GM18517 (cell line): ENCODE measurements around the gene OR5H6.
"Not testable (repeated sequence)": the region's sequence is repeated elsewhere in the genome, so short reads cannot be mapped to it uniquely, and the experiment has no call there.

Experiments used
- ATAC-seq: cut with Tn5 transposase; IDR thresholded peaks from one replicate; pipeline ENCODE4 v1.9.1; 2021; ENCODE audit warnings: mild to moderate bottlenecking, moderate library complexity; ENCODE audit not compliant: unreplicated experiment

Gene OR5H6

DNA sequence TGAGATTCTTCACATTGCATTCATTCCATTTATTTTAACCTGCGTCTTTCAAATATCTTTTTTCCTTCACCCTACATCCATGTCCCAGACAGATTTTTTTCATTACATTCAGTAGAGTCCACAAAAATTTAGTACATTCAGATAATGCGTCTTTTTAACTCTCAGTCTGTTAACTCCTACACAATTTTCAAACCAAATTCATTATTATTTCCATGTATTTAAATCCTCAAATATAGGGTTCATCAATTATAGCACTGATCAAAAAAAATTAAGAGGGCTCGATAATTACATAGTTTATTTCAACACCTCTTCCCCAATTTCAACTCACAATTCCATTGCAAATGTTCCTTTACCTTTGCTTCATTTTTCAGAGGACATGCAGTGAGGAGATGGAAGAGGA lies at the start of gene OR5H6:
TSS of gene OR5H6 (plus strand) at position 301 of the 400 bp plus-strand sequence. CDS start at position 390, 89 bp downstream.
- no peak for ATAC-seq

DNA sequence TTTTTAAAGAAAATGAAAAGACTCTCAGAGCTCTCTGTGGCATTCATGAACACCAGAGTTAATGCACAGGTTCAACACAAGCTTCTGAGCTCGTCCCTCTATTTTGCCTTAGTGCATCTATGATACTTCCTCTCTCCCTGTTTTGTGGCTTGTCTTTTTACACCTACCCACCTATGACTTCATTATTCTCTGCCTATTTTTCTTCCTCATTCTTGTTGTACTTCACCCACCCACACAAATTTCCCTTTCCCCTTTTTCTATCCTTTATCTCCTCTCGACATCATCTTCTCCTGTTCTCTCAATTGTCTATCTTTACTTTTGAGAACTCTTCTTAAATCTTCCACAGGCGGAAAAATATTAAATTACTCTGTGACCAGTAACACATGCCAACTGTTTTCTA lies 49.0 kb upstream of the OR5H6 start:
- ATAC-seq: no peak

- ATAC-seq: no peak
Measured at GRCh38 chr3:98223907-98224672, 40.0 kb upstream of the OR5H6 start.

DNA sequence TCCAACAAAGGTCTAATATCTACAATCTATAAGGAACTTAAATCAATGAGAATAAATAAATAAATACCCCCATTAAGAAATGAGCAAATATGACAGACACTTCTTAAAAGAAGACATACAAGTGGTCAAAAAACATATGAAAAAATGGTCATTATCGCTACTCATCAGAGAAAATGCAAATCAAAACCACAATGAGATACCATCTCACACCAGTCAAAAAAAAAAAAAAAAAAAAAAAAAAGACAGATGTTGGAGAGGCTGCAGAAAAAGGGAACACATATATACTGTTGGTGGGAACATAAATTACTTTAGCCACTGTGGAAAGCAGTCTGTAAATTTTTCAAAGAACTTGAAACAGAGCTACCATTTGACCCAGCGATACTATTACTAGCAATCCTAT lies 31.6 kb upstream of the OR5H6 start:
- ATAC-seq: no peak

GRCh38 chr3:98233468-98233867 lies 30.6 kb upstream of the OR5H6 start:
- ATAC-seq: no peak

- ATAC-seq: no peak
Measured at GRCh38 chr3:98240131-98240530, 23.9 kb upstream of the OR5H6 start.

DNA sequence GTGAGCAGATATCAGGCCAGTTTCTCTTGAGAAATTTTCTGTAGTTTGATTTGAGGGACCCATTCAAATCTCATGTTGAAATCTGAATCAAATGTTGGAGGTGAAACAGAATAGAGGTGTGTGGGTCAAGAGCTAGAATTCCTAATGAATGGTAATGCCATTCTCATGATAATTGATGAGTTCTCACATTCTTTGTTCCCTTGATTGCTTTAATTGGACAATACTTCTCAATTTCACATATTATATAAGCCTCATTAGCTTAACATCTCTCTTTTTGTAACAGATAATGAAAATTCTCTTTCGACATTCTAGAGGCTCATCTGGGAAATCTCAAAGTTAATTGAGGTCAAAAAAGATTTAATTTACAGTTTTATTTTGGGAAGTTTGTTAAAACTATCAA lies 21.9 kb upstream of the OR5H6 start:
- no peak for ATAC-seq

DNA sequence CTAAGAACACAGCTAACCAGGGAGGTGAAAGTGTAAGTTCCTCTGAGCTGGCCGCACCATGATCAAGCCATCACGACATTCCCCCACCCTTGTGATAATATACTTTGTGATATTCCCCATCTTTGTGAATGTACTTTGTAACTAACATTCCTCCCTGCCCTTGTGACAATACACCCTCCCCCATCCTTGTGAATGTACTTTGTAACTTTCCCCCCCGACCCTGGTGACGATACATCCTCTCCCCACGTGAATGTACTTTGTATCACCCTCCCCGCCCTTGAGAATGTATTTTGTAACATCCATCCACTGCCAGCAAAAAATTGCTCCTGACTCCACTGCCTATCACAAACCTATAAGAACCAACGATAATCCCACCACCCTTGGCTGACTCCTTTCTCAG lies 20.2 kb upstream of the OR5H6 start:
- ATAC-seq: no peak

GRCh38 chr3:98246142-98246541 lies 17.9 kb upstream of the OR5H6 start:
- ATAC-seq: no peak

DNA sequence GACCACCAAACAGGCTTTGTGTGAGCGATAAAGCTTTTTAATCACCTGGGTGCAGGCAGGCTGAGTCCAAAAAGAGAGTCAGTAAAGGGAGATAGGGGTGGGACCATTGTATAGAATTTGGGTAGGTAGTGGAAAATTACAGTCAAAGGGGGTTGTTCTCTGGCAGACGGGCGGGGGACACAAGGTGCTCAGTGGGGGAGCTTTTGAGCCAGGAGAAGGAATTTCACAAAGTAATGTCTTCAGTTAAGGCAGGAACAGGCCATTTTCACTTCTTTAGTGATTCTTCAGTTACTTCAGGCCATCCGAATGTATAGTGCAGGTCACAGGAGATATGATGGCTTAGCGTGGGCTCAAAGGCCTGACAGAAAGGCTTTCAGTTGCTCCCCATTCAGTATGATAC lies 8.0 kb upstream of the OR5H6 start:
- not testable (repeated sequence) for ATAC-seq

- no peak for ATAC-seq
Measured at GRCh38 chr3:98259707-98260106, 4.3 kb upstream of the OR5H6 start.

DNA sequence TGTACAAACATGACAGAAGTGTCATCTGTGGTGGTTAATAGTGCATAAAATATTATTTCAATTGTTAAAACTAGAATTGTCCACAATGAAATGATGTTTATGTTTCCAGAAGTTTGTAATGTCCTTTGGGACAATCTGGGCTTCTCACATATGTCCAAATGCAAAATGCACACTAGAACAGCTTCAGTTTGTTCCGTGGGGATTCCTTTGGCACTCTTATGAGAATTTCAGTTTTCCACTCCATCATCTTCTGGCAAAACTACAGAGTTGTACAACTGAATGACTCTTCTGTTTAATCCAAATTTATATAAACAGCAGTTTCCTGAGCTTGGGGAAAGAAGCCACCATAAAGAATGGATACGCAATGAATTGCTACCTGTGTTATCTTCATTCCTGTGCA lies 2.0 kb upstream of the OR5H6 start:
- no peak for ATAC-seq

DNA sequence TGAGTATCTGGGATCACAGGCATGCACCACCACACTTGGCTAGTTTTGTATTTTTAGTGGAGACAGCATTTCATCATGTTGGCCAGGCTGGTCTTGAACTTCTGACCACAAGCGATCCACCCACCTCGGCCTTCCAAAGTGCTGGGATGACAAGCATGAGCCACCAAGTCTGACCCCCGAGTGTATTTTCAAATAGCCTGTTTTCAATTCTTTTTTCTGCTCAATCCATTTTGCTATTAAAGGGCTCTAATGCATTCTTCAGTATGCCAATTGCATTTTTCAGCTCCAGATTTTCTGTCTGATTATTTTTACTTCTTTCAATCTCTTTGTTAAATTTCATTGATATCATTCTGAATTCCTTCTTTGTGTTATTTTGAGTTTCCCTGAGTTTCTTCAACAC lies 5.8 kb downstream of the OR5H6 start:
- no peak for ATAC-seq

DNA sequence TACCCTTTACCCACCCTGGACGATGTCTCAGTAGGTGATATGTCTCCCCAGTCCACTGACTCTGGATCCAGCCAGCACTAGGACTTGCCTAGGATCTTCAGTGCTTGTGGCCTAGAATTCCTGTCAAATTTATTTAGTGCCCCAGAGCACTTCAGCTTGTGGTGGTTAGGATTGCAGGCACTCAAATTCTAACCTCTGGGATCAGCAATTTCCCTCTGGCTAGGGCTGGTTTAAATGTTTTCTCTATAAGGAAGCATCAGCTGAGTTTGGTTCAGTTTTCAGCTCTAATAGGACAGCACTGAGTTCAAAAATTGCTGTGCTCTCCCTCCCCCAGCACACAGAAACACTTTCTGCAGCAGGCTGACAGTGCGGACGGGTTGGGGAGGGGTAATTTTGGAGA lies 8.1 kb downstream of the OR5H6 start:
- no peak for ATAC-seq

DNA sequence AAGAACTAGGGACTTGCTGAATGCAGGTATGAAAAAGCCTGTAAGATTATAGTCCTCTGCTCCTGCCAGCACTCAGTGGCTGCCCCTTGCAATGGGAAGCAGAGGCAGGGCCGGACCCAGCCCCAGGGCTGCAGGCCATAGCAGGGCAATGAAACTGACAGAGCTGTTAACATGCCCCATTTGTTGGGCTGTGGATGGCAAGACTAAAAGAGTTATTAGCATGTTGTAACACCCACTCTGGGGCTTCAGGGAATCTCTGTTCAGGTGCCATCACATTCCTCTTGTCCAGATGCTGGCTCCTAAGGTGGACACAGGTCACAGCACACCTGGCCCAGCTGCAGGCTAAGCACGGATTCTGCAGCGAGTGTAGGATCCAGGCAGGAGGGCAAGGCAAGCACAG lies 10.9 kb downstream of the OR5H6 start:
- no peak for ATAC-seq

DNA sequence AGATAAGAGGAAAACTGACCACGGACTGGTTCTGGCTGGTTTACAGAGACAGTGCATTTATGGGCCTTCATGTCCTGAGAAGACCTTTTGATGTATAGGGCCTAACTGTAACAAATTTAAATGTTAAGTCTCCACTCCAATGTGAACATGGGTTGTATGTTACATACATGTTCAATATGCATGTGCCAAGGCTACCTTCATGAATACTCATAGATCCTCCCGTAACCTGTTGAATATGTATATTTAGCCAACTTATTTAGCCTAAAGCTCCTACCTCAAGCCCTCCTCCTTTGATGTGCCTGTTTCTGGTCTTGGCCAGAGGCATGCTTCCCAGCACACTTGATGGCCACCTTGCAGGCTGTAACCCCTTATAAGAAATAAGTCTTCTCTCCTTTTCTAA lies 18.2 kb downstream of the OR5H6 start, which contains the start of gene OR5H2:
TSS of gene OR5H2 (plus strand) at position 301 of the 400 bp plus-strand sequence. CDS start 398 bp downstream, outside the sequence.
- ATAC-seq: no peak

DNA sequence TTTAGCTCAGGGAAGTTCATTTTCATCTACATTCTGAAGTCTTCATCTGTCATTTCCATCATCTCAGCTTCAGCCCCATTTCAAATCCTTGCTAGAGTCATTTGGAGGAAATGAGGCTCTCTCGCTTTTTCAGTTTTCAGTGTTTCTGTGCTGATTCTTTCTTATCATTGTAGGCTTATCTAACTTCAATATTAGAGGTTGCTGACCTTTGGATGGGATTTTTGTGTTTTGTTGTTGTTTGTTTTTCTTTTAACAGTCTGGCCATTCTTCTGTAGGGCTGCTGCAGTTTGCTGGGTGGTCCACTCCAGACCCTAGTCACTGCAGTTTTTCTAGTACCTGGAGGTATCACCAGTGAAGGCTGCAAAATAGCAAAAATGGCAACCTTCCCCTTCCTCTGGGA lies 26.9 kb downstream of the OR5H6 start:
- no peak for ATAC-seq

DNA sequence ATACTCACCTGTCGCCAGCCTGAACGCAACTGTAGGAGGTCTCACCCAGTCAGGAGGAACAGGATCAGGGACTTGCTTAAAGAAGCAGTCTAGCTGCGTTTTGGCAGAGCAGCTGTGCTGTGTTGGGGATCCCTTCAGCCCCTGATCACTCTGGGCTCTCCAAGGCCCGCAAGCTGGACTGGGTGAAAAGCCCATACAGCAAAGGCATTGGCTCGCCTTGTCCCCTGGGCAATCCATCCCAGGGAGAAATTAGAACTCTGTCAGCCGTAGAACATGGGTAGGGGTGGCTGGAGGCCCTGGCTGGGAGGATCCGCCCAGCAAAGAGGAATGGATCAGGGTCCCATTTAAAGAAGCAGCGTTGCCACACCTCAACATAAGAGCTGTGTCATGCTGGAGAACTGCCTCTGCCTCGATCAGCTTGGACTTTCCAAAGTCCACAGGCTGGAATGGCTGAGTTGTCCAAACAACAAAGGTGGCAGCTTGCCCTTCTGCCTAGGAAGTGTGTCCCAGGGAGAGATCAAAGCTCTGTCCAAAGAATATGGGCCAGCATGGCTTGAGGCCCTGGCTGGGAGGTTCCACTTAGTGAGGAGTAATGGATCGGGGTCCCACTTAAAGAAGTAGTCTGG lies 27.4 kb downstream of the OR5H6 start:
- no peak for ATAC-seq
